Measurements from ENCODE around the gene ZNF827.
A peak's percentile ranks its signal among the peaks of the same experiment; 100 is the strongest.

ZNF827 gene

GRCh38 chr4:145825255-145825654, 113.4 kb downstream of the ZNF827 start:
- no peak for DNase-seq (ENCODE audit: low read depth)

- DNase-seq (ENCODE audit: low read depth): no peak
Measured at GRCh38 chr4:145824463-145824862, 114.2 kb downstream of the ZNF827 start.

GRCh38 chr4:145823743-145824142, 114.9 kb downstream of the ZNF827 start:
- no peak for DNase-seq (ENCODE audit: low read depth)

DNA sequence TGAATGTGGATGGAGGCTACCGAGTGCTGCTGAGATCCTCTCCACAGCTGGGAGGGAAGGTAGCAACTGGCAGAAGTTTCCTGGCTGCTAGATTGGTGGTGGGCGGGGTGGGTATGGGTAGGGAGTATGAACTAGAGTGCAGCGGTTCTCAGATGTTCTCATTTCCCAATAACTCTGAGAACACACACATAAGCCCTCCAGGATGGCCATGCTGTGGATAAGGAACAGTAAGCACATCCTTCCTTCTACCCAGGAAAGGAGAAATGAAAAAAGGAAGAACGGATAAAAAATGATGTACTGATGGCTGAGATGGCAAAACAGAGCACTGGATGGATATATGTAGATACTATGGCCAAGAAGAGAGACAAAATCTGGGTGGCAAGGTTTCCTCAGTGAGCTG, 116.0 kb downstream of the ZNF827 start:
- no peak for DNase-seq (ENCODE audit: low read depth)

GRCh38 chr4:145822181-145822580, 116.4 kb downstream of the ZNF827 start:
- no peak for DNase-seq (ENCODE audit: low read depth)

GRCh38 chr4:145821766-145822165, 116.9 kb downstream of the ZNF827 start:
- no peak for DNase-seq (ENCODE audit: low read depth)

- no peak for DNase-seq (ENCODE audit: low read depth)
Measured at GRCh38 chr4:145820407-145820806, 118.2 kb downstream of the ZNF827 start.

GRCh38 chr4:145819853-145820181, 118.8 kb downstream of the ZNF827 start:
- no peak for DNase-seq (ENCODE audit: low read depth)

GRCh38 chr4:145819101-145819852, 119.3 kb downstream of the ZNF827 start:
- no peak for DNase-seq (ENCODE audit: low read depth)

- no peak for DNase-seq (ENCODE audit: low read depth)
Measured at GRCh38 chr4:145818011-145818410, 120.6 kb downstream of the ZNF827 start.

- no peak for DNase-seq (ENCODE audit: low read depth)
Measured at GRCh38 chr4:145816091-145816490, 122.5 kb downstream of the ZNF827 start.

DNA sequence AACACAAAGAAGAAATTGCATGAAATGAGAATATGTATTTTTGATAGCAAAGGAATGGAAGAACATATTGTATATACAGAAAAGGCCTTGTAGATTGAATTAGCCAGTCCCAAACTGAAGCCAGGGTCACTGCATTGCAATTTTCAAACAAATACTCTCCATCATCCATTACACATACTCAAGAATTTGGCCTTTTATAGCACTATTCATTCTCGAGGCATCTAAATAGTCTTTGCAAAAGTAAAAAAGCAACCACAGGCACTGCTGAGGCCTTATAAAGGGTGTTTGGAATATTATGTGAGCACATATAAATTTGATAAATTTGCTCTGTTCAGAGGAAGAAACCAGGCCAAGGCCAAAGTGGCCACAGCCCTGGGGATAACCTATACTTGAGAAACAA, 123.0 kb downstream of the ZNF827 start:
- DNase-seq (ENCODE audit: low read depth): no peak

- DNase-seq (ENCODE audit: low read depth): no peak
Measured at GRCh38 chr4:145815027-145815612, 123.5 kb downstream of the ZNF827 start.

- DNase-seq (ENCODE audit: low read depth): no peak
Measured at GRCh38 chr4:145814246-145814645, 124.4 kb downstream of the ZNF827 start.

DNA sequence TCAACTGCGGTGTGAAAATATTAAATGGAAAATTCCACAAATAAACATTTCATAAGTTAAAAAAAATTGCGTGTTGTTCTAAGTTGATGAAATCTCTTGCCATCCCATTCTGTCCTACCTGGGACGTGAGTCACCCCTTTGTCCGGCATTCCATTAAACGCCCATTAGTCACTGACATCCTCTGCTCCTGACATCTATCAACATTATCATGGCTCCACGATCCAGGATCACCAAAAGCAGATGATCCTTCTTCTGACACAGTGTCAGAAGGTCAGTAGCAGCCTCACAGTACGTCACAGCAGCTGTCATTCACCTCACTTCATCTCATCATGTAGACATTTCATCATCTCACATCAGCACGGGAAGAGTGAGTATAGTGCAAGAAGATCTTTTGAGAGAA, 125.7 kb downstream of the ZNF827 start:
- DNase-seq (ENCODE audit: low read depth): no peak

GRCh38 chr4:145808848-145809512, 129.6 kb downstream of the ZNF827 start:
- no peak for DNase-seq (ENCODE audit: low read depth)

DNA sequence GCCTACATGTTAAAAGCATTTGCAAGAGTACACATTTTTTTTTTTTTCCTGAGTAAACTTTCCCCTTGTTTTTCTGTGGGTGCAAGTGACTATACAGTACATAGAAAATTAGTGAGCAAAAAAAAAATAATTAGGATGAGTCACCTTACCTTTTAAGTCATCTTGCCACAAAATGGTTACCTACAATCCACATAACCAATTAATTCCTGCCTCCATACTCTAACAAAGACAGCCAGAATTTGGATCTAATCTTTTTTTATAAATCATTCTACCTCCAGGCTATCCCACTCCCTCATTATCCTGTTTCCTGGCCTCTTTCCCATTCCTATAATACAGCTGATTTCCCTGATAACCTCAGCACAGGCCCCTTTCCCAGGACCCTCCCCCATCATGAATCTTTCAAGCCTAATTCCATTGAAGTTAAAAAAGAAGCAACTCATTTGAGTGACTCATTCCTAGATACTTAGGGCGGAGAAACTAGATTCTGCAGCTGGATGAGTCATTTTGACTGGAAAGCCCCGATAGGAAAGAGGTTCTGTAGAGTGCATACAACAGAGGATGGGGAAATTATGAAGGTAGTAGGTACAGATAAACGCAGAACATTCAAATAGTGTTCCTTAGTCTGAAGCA, 130.5 kb downstream of the ZNF827 start:
- peak; percentile 34 for DNase-seq (ENCODE audit: low read depth)

- no peak for DNase-seq (ENCODE audit: low read depth)
Measured at GRCh38 chr4:145805490-145805889, 133.1 kb downstream of the ZNF827 start.

DNA sequence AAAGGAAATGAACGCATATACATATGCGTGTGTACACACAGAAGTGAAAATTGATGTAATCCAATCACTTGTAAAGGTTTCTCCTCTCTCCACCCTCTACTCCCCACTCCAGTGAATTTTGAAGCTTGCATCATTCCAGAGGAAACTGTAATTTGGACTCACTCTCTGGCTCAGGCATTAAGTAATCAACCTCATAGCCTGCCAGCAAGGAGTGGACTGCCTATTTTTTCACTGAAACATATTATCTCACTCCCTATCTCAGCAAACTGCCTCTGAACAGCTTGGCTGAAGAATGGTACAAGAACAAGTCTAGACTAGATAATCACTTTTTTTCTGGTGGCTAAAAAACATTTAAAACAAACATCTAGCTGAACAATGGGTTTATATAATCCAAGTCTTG, 134.5 kb downstream of the ZNF827 start:
- DNase-seq (ENCODE audit: low read depth): no peak

GRCh38 chr4:145799223-145799622, 139.4 kb downstream of the ZNF827 start:
- DNase-seq (ENCODE audit: low read depth): no peak

GRCh38 chr4:145797278-145797677, 141.3 kb downstream of the ZNF827 start:
- no peak for DNase-seq (ENCODE audit: low read depth)

GRCh38 chr4:145796346-145796745, 142.3 kb downstream of the ZNF827 start:
- no peak for DNase-seq (ENCODE audit: low read depth)

- DNase-seq (ENCODE audit: low read depth): no peak
Measured at GRCh38 chr4:145795521-145795920, 143.1 kb downstream of the ZNF827 start.
